H9 (cell line): ENCODE data around the gene KCMF1. TPM values are rescaled to one million over a fixed set of nuclear protein-coding genes. Genes with fewer than 3 reads are reported as not detected.

Experiments used
- DNase-seq: peaks from one replicate; pipeline ENCODE4 v3.0.0-alpha.2; 2017
- H2AFZ ChIP-seq: one replicate; pipeline ENCODE4 v1.6.1; 2013; ENCODE audit warnings: mild to moderate bottlenecking, low read length, control low read depth, moderate library complexity
- H2AK5ac ChIP-seq: 2 replicates; pipeline ENCODE4 v1.6.1; 2013; ENCODE audit warnings: low read length, control low read depth, mixed read lengths; ENCODE audit not compliant: insufficient read length
- H2BK120ac ChIP-seq: one replicate; pipeline ENCODE4 v1.6.1; 2013; ENCODE audit warnings: low read depth, mild to moderate bottlenecking, low read length, control low read depth, inconsistent platforms; ENCODE audit not compliant: poor library complexity, severe bottlenecking
- H2BK12ac ChIP-seq: 2 replicates; pipeline ENCODE4 v1.6.1; 2013; ENCODE audit warnings: low read length, control low read depth, mixed read lengths, low read depth; ENCODE audit not compliant: insufficient read length
- H2BK15ac ChIP-seq: 2 replicates; pipeline ENCODE4 v1.6.1; 2013; ENCODE audit warnings: low read depth, low read length, control low read depth
- H2BK20ac ChIP-seq: one replicate; pipeline ENCODE4 v1.6.1; 2013; ENCODE audit warnings: low read depth, mild to moderate bottlenecking, low read length, control low read depth, inconsistent platforms; ENCODE audit not compliant: poor library complexity, severe bottlenecking
- H2BK5ac ChIP-seq: 2 replicates; pipeline ENCODE4 v1.6.1; 2013; ENCODE audit warnings: low read length, control low read depth, mixed read lengths; ENCODE audit not compliant: insufficient read length
- H3K14ac ChIP-seq: 2 replicates; pipeline ENCODE4 v1.6.1; 2013; ENCODE audit warnings: low read length, control low read depth; ENCODE audit not compliant: insufficient read depth
- H3K18ac ChIP-seq: 2 replicates; pipeline ENCODE4 v1.6.1; 2013; ENCODE audit warnings: low read depth, mild to moderate bottlenecking, mixed read lengths, low read length, control low read depth; ENCODE audit not compliant: insufficient read length
- H3K23ac ChIP-seq: 2 replicates; pipeline ENCODE4 v1.6.1; 2013; ENCODE audit warnings: low read length, control low read depth, mixed read lengths, low read depth; ENCODE audit not compliant: insufficient read length
- H3K23me2 ChIP-seq: 2 replicates; pipeline ENCODE4 v1.6.1; 2013; ENCODE audit warnings: low read depth, mild to moderate bottlenecking, mixed read lengths, low read length, control low read depth; ENCODE audit not compliant: insufficient read length, poor library complexity, severe bottlenecking
- H3K27ac ChIP-seq: 2 replicates; pipeline ENCODE4 v1.5.1; 2013; ENCODE audit warnings: low read length, control low read depth, mixed read lengths, low read depth; ENCODE audit not compliant: insufficient read length
- H3K27me3 ChIP-seq: 2 replicates; pipeline ENCODE4 v1.6.1; 2013; ENCODE audit warnings: low read length, control low read depth, inconsistent platforms; ENCODE audit not compliant: insufficient read depth
- H3K4ac ChIP-seq: 2 replicates; pipeline ENCODE4 v1.6.1; 2013; ENCODE audit warnings: low read depth, mild to moderate bottlenecking, control low read depth, inconsistent platforms, low read length, moderate library complexity
- H3K4me1 ChIP-seq: 2 replicates; pipeline ENCODE4 v1.6.1; 2013; ENCODE audit warnings: low read length, control low read depth, inconsistent platforms; ENCODE audit not compliant: insufficient read depth
- H3K4me2 ChIP-seq: 2 replicates; pipeline ENCODE4 v1.6.1; 2013; ENCODE audit warnings: low read length, control low read depth, mixed read lengths; ENCODE audit not compliant: insufficient read length, insufficient read depth
- H3K56ac ChIP-seq: 2 replicates; pipeline ENCODE4 v1.6.1; 2013; ENCODE audit warnings: low read depth, mild to moderate bottlenecking, mixed read lengths, low read length, control low read depth; ENCODE audit not compliant: insufficient read length
- H3K79me1 ChIP-seq: 2 replicates; pipeline ENCODE4 v1.6.1; 2013; ENCODE audit warnings: low read depth, mild to moderate bottlenecking, moderate library complexity, low read length, control low read depth, inconsistent platforms; ENCODE audit not compliant: insufficient read depth, poor library complexity, severe bottlenecking
- H3K79me2 ChIP-seq: 2 replicates; pipeline ENCODE4 v1.6.1; 2013; ENCODE audit warnings: low read length, control low read depth, inconsistent platforms; ENCODE audit not compliant: insufficient read depth
- H3K9ac ChIP-seq: 2 replicates; pipeline ENCODE4 v1.6.1; 2013; ENCODE audit warnings: low read length, control low read depth, mixed read lengths; ENCODE audit not compliant: insufficient read length; ENCODE audit errors: extremely low read depth
- H3K9me3 ChIP-seq: one replicate; pipeline ENCODE4 v1.6.1; 2013; ENCODE audit warnings: low read depth, low read length, inconsistent platforms; ENCODE audit not compliant: control insufficient read depth
- H3T11ph ChIP-seq: one replicate; pipeline ENCODE4 v1.6.1; 2013; ENCODE audit warnings: mild to moderate bottlenecking, low read length, control low read depth, inconsistent platforms
- H4K20me1 ChIP-seq: one replicate; pipeline ENCODE4 v1.6.1; 2013; ENCODE audit not compliant: control insufficient read depth, insufficient read length, insufficient read depth
- H4K5ac ChIP-seq: 2 replicates; pipeline ENCODE4 v1.6.1; 2013; ENCODE audit warnings: low read depth, mild to moderate bottlenecking, mixed read lengths, low read length, control low read depth; ENCODE audit not compliant: insufficient read length
- H4K8ac ChIP-seq: replicated peaks from 2 replicates; pipeline ENCODE4 v1.6.1; 2013; ENCODE audit warnings: low read length, control low read depth, mixed read lengths, low read depth; ENCODE audit not compliant: insufficient read length
- H4K91ac ChIP-seq: 2 replicates; pipeline ENCODE4 v1.6.1; 2013; ENCODE audit warnings: low read depth, mild to moderate bottlenecking, moderate library complexity, mixed read lengths, low read length, control low read depth; ENCODE audit not compliant: insufficient read length
- H3K27ac Mint-ChIP-seq, 3 experiments: 2 replicates in 2 of 3; 3 replicates in 1 of 3; pipeline ENCODE4 v1.8.0; 2020 to 2021; ENCODE audit warnings: mixed read lengths in 3 of 3, mild to moderate bottlenecking in 1 of 3, moderate library complexity in 1 of 3
- H3K27me3 Mint-ChIP-seq: 2 replicates; pipeline ENCODE4 v1.8.0; 2021; ENCODE audit warnings: low read depth, mild to moderate bottlenecking, moderate library complexity, mixed read lengths
- H3K36me3 Mint-ChIP-seq, 3 experiments: 2 replicates in 2 of 3; 3 replicates in 1 of 3; pipeline ENCODE4 v1.8.0; 2020 to 2021; ENCODE audit warnings: low read depth in 3 of 3, mixed read lengths in 3 of 3; ENCODE audit not compliant: insufficient read depth in 1 of 3
- H3K4me1 Mint-ChIP-seq, 2 experiments: 2 replicates each; pipeline ENCODE4 v1.8.0; 2020; ENCODE audit warnings: mixed read lengths in 2 of 2
- H3K4me3 Mint-ChIP-seq, 2 experiments: 2 replicates in 1 of 2; 3 replicates in 1 of 2; pipeline ENCODE4 v1.8.0; 2020 to 2021; ENCODE audit warnings: mild to moderate bottlenecking in 2 of 2, mixed read lengths in 2 of 2, moderate library complexity in 1 of 2
- H3K9me3 Mint-ChIP-seq, 2 experiments: 2 replicates in 1 of 2; 3 replicates in 1 of 2; pipeline ENCODE4 v1.8.0; 2020; ENCODE audit warnings: mild to moderate bottlenecking in 2 of 2, mixed read lengths in 2 of 2, moderate library complexity in 1 of 2
- CTCF ChIP-seq: fragments of 200-600 bp; sonication (generic); conservative IDR thresholded peaks from 3 replicates; pipeline ENCODE4 v1.8.0; 2021; ENCODE audit warnings: antibody characterized with exemption, mild to moderate bottlenecking
- WGBS: extraction: QIAGEN DNeasy Blood & Tissue Kit; methylation state at CpG from one replicate; pipeline ENCODE4 v1.1.7; 2013; ENCODE audit warnings: missing lambda C conversion rate, low lambda C conversion rate, mixed read lengths; ENCODE audit not compliant: insufficient read length; ENCODE audit errors: extremely low coverage; 5-methylcytosine and 5-hydroxymethylcytosine counted together
- total RNA-seq: library from RNA; stranded (reverse); gene quantifications from 2 replicates; pipeline ENCODE4 v1.2.1, GENCODE V29; 2021

KCMF1 gene
- total RNA-seq, 1 experiment from 2014 or later, result 113 TPM

- no peak overlapping the region for H3K56ac ChIP-seq
- H2BK15ac ChIP-seq, result no peak overlapping the region
- peaks cover 7% of the 10 kb centered on the region; the same call in 1 of the 2 replicates for H3K4me1 ChIP-seq
- no peak overlapping the region for H3T11ph ChIP-seq
- H2BK120ac ChIP-seq, result no peak overlapping the region
- no peak overlapping the region for H3K9ac ChIP-seq
- H3K27me3 Mint-ChIP-seq, result no peaks in the 10 kb centered on the region; the same call in 1 of the 2 replicates
- H3K9me3 ChIP-seq, result no peaks in the 10 kb centered on the region
- H3K14ac ChIP-seq, result no peak overlapping the region; the same call in 1 of the 2 replicates
- no peak overlapping the region for H2BK20ac ChIP-seq
- H2AFZ ChIP-seq, result no peak overlapping the region
- H3K79me2 ChIP-seq, result no peaks in the 10 kb centered on the region
- H3K4me1 Mint-ChIP-seq, result peaks cover 22 to 30% of the 10 kb centered on the region in 2 experiments
- no CpG with 5 or more reads among the region's 9 CpGs for WGBS
- no peak overlapping the region for H2AK5ac ChIP-seq
- no peak overlapping the region for H4K5ac ChIP-seq
- no peaks in the 10 kb centered on the region for H3K36me3 Mint-ChIP-seq
- H3K27ac Mint-ChIP-seq, result peak overlapping the region; percentile 51 to 74 (median 60); a peak in 4 of 7 replicates
- no peak overlapping the region for H3K4me2 ChIP-seq
- no peak overlapping the region for H2BK12ac ChIP-seq
- DNase-seq, result no peak
- H4K20me1 ChIP-seq, result no peaks in the 10 kb centered on the region
- H3K27me3 ChIP-seq, result no peaks in the 10 kb centered on the region
- no peaks in the 10 kb centered on the region for H3K9me3 Mint-ChIP-seq
- peak overlapping the region; percentile 59 for H3K18ac ChIP-seq
- H3K4me3 Mint-ChIP-seq, result no peak overlapping the region
- H3K4ac ChIP-seq, result no peak overlapping the region
- no peak overlapping the region for H4K91ac ChIP-seq
- no peak overlapping the region for H2BK5ac ChIP-seq
- H3K27ac ChIP-seq, result no peak overlapping the region
- H3K79me1 ChIP-seq, result no peaks in the 10 kb centered on the region
- no peak for TF ChIP-seq CTCF
- no peaks in the 10 kb centered on the region for H3K23me2 ChIP-seq
- no peak overlapping the region for H4K8ac ChIP-seq
- H3K23ac ChIP-seq, result no peak overlapping the region
Measured at GRCh38 chr2:84939426-84940087, 31.4 kb upstream of the KCMF1 start.
